H1 (cell line): ENCODE data around the gene FGGY.

Experiments
- BCL11A ChIP-seq, 2 experiments: IDR thresholded peaks; one replicate each; pipeline ENCODE4 v1.6.1; 2011; ENCODE audit warnings: low read depth in 2 of 2, low read length in 2 of 2, mild to moderate bottlenecking in 2 of 2
- CEBPB ChIP-seq: IDR thresholded peaks from 2 replicates; pipeline ENCODE4 v1.6.1; 2012; ENCODE audit warnings: low read depth, low read length
- CTCF ChIP-seq, 3 experiments: IDR thresholded peaks; 1 replicate in 2 of 3; 2 replicates in 1 of 3; pipeline versions ENCODE4 v1.5.1 to v1.6.1; 2011; ENCODE audit warnings: low read length in 3 of 3, mild to moderate bottlenecking in 3 of 3, inconsistent platforms in 2 of 3, low read depth in 1 of 3, moderate library complexity in 1 of 3; ENCODE audit not compliant: insufficient read depth in 1 of 3; ENCODE audit errors: control extremely low read depth in 1 of 3
- EGR1 ChIP-seq: IDR thresholded peaks from 2 replicates; pipeline ENCODE4 v1.6.1; 2011; ENCODE audit warnings: low read depth, low read length, borderline replicate concordance
- EP300 ChIP-seq, 2 experiments: IDR thresholded peaks; 1 replicate in 1 of 2; 2 replicates in 1 of 2; pipeline ENCODE4 v1.6.1; 2011 to 2012; ENCODE audit warnings: low read depth in 2 of 2, low read length in 2 of 2, mild to moderate bottlenecking in 2 of 2, borderline replicate concordance in 1 of 2, inconsistent platforms in 1 of 2, moderate library complexity in 1 of 2
- MAFK ChIP-seq: IDR thresholded peaks from 2 replicates; pipeline ENCODE4 v1.6.1; 2012; ENCODE audit warnings: low read depth, mild to moderate bottlenecking, improper control_type of control experiment, low read length
- POLR2A ChIP-seq, 2 experiments: IDR thresholded peaks; 1 replicate in 1 of 2; 2 replicates in 1 of 2; pipeline ENCODE4 v1.6.1; 2011; ENCODE audit warnings: low read depth in 2 of 2, low read length in 2 of 2, mild to moderate bottlenecking in 2 of 2; ENCODE audit errors: control extremely low read depth in 1 of 2
- POLR2AphosphoS5 ChIP-seq: IDR thresholded peaks from 2 replicates; pipeline ENCODE4 v1.6.1; 2011; ENCODE audit warnings: low read depth, low read length
- RAD21 ChIP-seq, 2 experiments: IDR thresholded peaks in 1 of 2; conservative IDR thresholded peaks in 1 of 2; 2 replicates each; pipeline ENCODE4 v1.6.1; 2011; ENCODE audit warnings: low read depth in 2 of 2, low read length in 2 of 2, improper control_type of control experiment in 1 of 2, inconsistent platforms in 1 of 2, mild to moderate bottlenecking in 1 of 2, moderate library complexity in 1 of 2
- RFX5 ChIP-seq: IDR thresholded peaks from 2 replicates; pipeline ENCODE4 v1.6.1; 2011; ENCODE audit warnings: low read depth, low read length, improper control_type of control experiment, borderline replicate concordance
- SP1 ChIP-seq: IDR thresholded peaks from 2 replicates; pipeline ENCODE4 v1.6.1; 2011; ENCODE audit warnings: low read depth, low read length
- TAF1 ChIP-seq: IDR thresholded peaks from 2 replicates; pipeline ENCODE4 v1.6.1; 2011; ENCODE audit warnings: mild to moderate bottlenecking, low read depth, low read length
- TBP ChIP-seq: IDR thresholded peaks from 2 replicates; pipeline ENCODE4 v1.6.1; 2011; ENCODE audit warnings: low read depth, low read length, improper control_type of control experiment
- YY1 ChIP-seq: IDR thresholded peaks from 2 replicates; pipeline ENCODE4 v1.6.1; 2011; ENCODE audit warnings: low read depth, mild to moderate bottlenecking, low read length

- no peak for TF ChIP-seq CEBPB
- no peak for TF ChIP-seq TAF1
- TF ChIP-seq RFX5: no peak
- TF ChIP-seq RAD21 (IDR thresholded peaks at IDR 0.05 in 1 of 2, conservative IDR thresholded peaks at IDR 0.05 in 1 of 2; ENCODE audit: low read depth in 2 of 2, low read length in 2 of 2): no peak
- TF ChIP-seq CTCF (IDR thresholded peaks at IDR 0.05; ENCODE audit: control extremely low read depth in 1 of 3, insufficient read depth in 1 of 3, low read depth in 1 of 3, low read length in 3 of 3): no peak
- no peak for TF ChIP-seq POLR2A (IDR thresholded peaks at IDR 0.05; ENCODE audit: control extremely low read depth in 1 of 2, low read depth in 2 of 2, low read length in 2 of 2)
- no peak for TF ChIP-seq BCL11A (IDR thresholded peaks at IDR 0.05; ENCODE audit: low read depth in 2 of 2, low read length in 2 of 2)
- TF ChIP-seq EGR1: no peak
- TF ChIP-seq TBP: no peak
- no peak for TF ChIP-seq MAFK
- no peak for TF ChIP-seq SP1
- no peak for TF ChIP-seq YY1
- TF ChIP-seq POLR2AphosphoS5: no peak
- TF ChIP-seq EP300 (IDR thresholded peaks at IDR 0.05; ENCODE audit: borderline replicate concordance in 1 of 2, low read depth in 2 of 2, low read length in 2 of 2): no peak
Observed at GRCh38 chr1:59748123-59748522, 451.2 kb downstream of the FGGY start.
